Measurements from ENCODE around the gene PTCHD1.

PTCHD1 gene

GRCh38 chrX:23392195-23392594 is 57.5 kb downstream of the PTCHD1 start:
- Histone ChIP-seq H3K9me3 (ENCODE audit: low read length) (no peaks in the 10 kb centered on the region), H3K36me3 (ENCODE audit: insufficient read depth, low read length) (no peaks in the 10 kb centered on the region), H3K4me1 (ENCODE audit: insufficient read depth, low read length) (no peaks in the 10 kb centered on the region), H2AFZ (ENCODE audit: low read depth, low read length) (no peak overlapping the region), H3K4me3 (ENCODE audit: low read length) (no peak overlapping the region), H3K27me3 (ENCODE audit: insufficient read depth, low read length) (peaks cover 2% of the 10 kb centered on the region)

- Histone ChIP-seq H2AFZ (ENCODE audit: low read depth, low read length) (no peak overlapping the region), H3K9me3 (ENCODE audit: low read length) (no peaks in the 10 kb centered on the region), H3K4me3 (ENCODE audit: low read length) (no peak overlapping the region), H3K36me3 (ENCODE audit: insufficient read depth, low read length) (no peaks in the 10 kb centered on the region), H3K4me1 (ENCODE audit: insufficient read depth, low read length) (no peaks in the 10 kb centered on the region), H3K27me3 (ENCODE audit: insufficient read depth, low read length) (no peaks in the 10 kb centered on the region)
Observed at GRCh38 chrX:23394421-23394820, 59.8 kb downstream of the PTCHD1 start.

GRCh38 chrX:23396263-23396662 is 61.6 kb downstream of the PTCHD1 start:
- H3K36me3 ChIP-seq (ENCODE audit: insufficient read depth, low read length) = no peaks in the 10 kb centered on the region
- no peak overlapping the region for H2AFZ ChIP-seq (ENCODE audit: low read depth, low read length)
- no peaks in the 10 kb centered on the region for H3K9me3 ChIP-seq (ENCODE audit: low read length)
- H3K4me3 ChIP-seq (ENCODE audit: low read length) = no peak overlapping the region
- no peaks in the 10 kb centered on the region for H3K4me1 ChIP-seq (ENCODE audit: insufficient read depth, low read length)
- no peaks in the 10 kb centered on the region for H3K27me3 ChIP-seq (ENCODE audit: insufficient read depth, low read length)

- Histone ChIP-seq H3K36me3 (ENCODE audit: insufficient read depth, low read length) (no peaks in the 10 kb centered on the region), H3K27me3 (ENCODE audit: insufficient read depth, low read length) (no peaks in the 10 kb centered on the region), H2AFZ (ENCODE audit: low read depth, low read length) (no peak overlapping the region), H3K9me3 (ENCODE audit: low read length) (no peaks in the 10 kb centered on the region), H3K4me3 (ENCODE audit: low read length) (no peak overlapping the region), H3K4me1 (ENCODE audit: insufficient read depth, low read length) (no peaks in the 10 kb centered on the region)
Observed at GRCh38 chrX:23398570-23398969, 63.9 kb downstream of the PTCHD1 start.

GRCh38 chrX:23403849-23404248 is 69.2 kb downstream of the PTCHD1 start:
- H3K4me3 ChIP-seq (ENCODE audit: low read length) = no peak overlapping the region
- no peaks in the 10 kb centered on the region for H3K4me1 ChIP-seq (ENCODE audit: insufficient read depth, low read length)
- no peaks in the 10 kb centered on the region for H3K9me3 ChIP-seq (ENCODE audit: low read length)
- H2AFZ ChIP-seq (ENCODE audit: low read depth, low read length) = no peak overlapping the region
- H3K36me3 ChIP-seq (ENCODE audit: insufficient read depth, low read length) = no peaks in the 10 kb centered on the region
- no peaks in the 10 kb centered on the region for H3K27me3 ChIP-seq (ENCODE audit: insufficient read depth, low read length)

GRCh38 chrX:23422912-23423311 is 88.3 kb downstream of the PTCHD1 start:
- Histone ChIP-seq H3K4me3 (ENCODE audit: low read length) (no peak overlapping the region), H3K36me3 (ENCODE audit: insufficient read depth, low read length) (no peaks in the 10 kb centered on the region), H3K9me3 (ENCODE audit: low read length) (no peaks in the 10 kb centered on the region), H3K27me3 (ENCODE audit: insufficient read depth, low read length) (no peaks in the 10 kb centered on the region), H3K4me1 (ENCODE audit: insufficient read depth, low read length) (no peaks in the 10 kb centered on the region), H2AFZ (ENCODE audit: low read depth, low read length) (no peak overlapping the region)

- no peaks in the 10 kb centered on the region for H3K27me3 ChIP-seq (ENCODE audit: insufficient read depth, low read length)
- H2AFZ ChIP-seq (ENCODE audit: low read depth, low read length) = no peak overlapping the region
- H3K4me3 ChIP-seq (ENCODE audit: low read length) = no peak overlapping the region
- H3K36me3 ChIP-seq (ENCODE audit: insufficient read depth, low read length) = no peaks in the 10 kb centered on the region
- no peaks in the 10 kb centered on the region for H3K4me1 ChIP-seq (ENCODE audit: insufficient read depth, low read length)
- no peaks in the 10 kb centered on the region for H3K9me3 ChIP-seq (ENCODE audit: low read length)
Observed at GRCh38 chrX:23434356-23434884, 99.8 kb downstream of the PTCHD1 start.

- Histone ChIP-seq H2AFZ (ENCODE audit: low read depth, low read length) (no peak overlapping the region), H3K4me1 (ENCODE audit: insufficient read depth, low read length) (no peaks in the 10 kb centered on the region), H3K36me3 (ENCODE audit: insufficient read depth, low read length) (no peaks in the 10 kb centered on the region), H3K9me3 (ENCODE audit: low read length) (no peaks in the 10 kb centered on the region), H3K4me3 (ENCODE audit: low read length) (no peak overlapping the region), H3K27me3 (ENCODE audit: insufficient read depth, low read length) (no peaks in the 10 kb centered on the region)
Observed at GRCh38 chrX:23435108-23435507, 100.5 kb downstream of the PTCHD1 start.

GRCh38 chrX:23435575-23435974 is 100.9 kb downstream of the PTCHD1 start:
- H3K4me3 ChIP-seq (ENCODE audit: low read length) = no peak overlapping the region
- no peaks in the 10 kb centered on the region for H3K27me3 ChIP-seq (ENCODE audit: insufficient read depth, low read length)
- H3K36me3 ChIP-seq (ENCODE audit: insufficient read depth, low read length) = no peaks in the 10 kb centered on the region
- no peak overlapping the region for H2AFZ ChIP-seq (ENCODE audit: low read depth, low read length)
- no peaks in the 10 kb centered on the region for H3K9me3 ChIP-seq (ENCODE audit: low read length)
- no peaks in the 10 kb centered on the region for H3K4me1 ChIP-seq (ENCODE audit: insufficient read depth, low read length)

GRCh38 chrX:23436875-23437274 is 102.2 kb downstream of the PTCHD1 start:
- Histone ChIP-seq H3K9me3 (ENCODE audit: low read length) (no peaks in the 10 kb centered on the region), H3K36me3 (ENCODE audit: insufficient read depth, low read length) (no peaks in the 10 kb centered on the region), H3K4me3 (ENCODE audit: low read length) (no peak overlapping the region), H3K4me1 (ENCODE audit: insufficient read depth, low read length) (no peaks in the 10 kb centered on the region), H3K27me3 (ENCODE audit: insufficient read depth, low read length) (no peaks in the 10 kb centered on the region), H2AFZ (ENCODE audit: low read depth, low read length) (no peak overlapping the region)

GRCh38 chrX:23451266-23451665 is 116.6 kb downstream of the PTCHD1 start:
- Histone ChIP-seq H3K4me1 (ENCODE audit: insufficient read depth, low read length) (no peaks in the 10 kb centered on the region), H3K9me3 (ENCODE audit: low read length) (no peaks in the 10 kb centered on the region)

More at GRCh38 chrX:23451266-23451665, 116.6 kb downstream of the PTCHD1 start:
- Histone ChIP-seq H3K4me3 (ENCODE audit: low read length) (no peak overlapping the region), H2AFZ (ENCODE audit: low read depth, low read length) (no peak overlapping the region), H3K27me3 (ENCODE audit: insufficient read depth, low read length) (no peaks in the 10 kb centered on the region), H3K36me3 (ENCODE audit: insufficient read depth, low read length) (no peaks in the 10 kb centered on the region)
